Measurements from ENCODE around the gene ABCC9. TPM values are rescaled to one million over a fixed set of nuclear protein-coding genes. Genes with fewer than 3 reads are reported as not detected.

ABCC9 gene
- total RNA-seq, 1 experiment from 2014 or later = not detected

- no peak overlapping the region for H2AFZ ChIP-seq (ENCODE audit: low read length)
- H3K9ac ChIP-seq (ENCODE audit: extremely low read depth, insufficient read length, low read length) = no peak overlapping the region
- no peak for TF ChIP-seq CTCF (conservative IDR thresholded peaks at IDR 0.05)
- H3T11ph ChIP-seq (ENCODE audit: low read length) = no peak overlapping the region
- Mint-ChIP-seq H3K27ac (no peak overlapping the region), H3K4me3 (no peak overlapping the region), H3K36me3 (ENCODE audit: insufficient read depth in 1 of 3, low read depth in 3 of 3) (no peaks in the 10 kb centered on the region), H3K9me3 (no peaks in the 10 kb centered on the region), H3K27me3 (ENCODE audit: low read depth) (peaks cover 39% of the 10 kb centered on the region), H3K4me1 (peaks cover 6% of the 10 kb centered on the region in 2 experiments; a peak in 3 of 4 replicates)
- no peak overlapping the region for H2BK20ac ChIP-seq (ENCODE audit: low read depth, low read length, poor library complexity, severe bottlenecking)
- H3K4me2 ChIP-seq (ENCODE audit: insufficient read depth, insufficient read length, low read length) = no peak overlapping the region
- H4K20me1 ChIP-seq (ENCODE audit: control insufficient read depth, insufficient read depth, insufficient read length) = no peaks in the 10 kb centered on the region
- H3K27ac ChIP-seq (ENCODE audit: insufficient read length, low read depth, low read length) = no peak overlapping the region
- no peak overlapping the region for H3K18ac ChIP-seq (ENCODE audit: insufficient read length, low read depth, low read length)
- H2BK5ac ChIP-seq (ENCODE audit: insufficient read length, low read length) = no peak overlapping the region
- no peaks in the 10 kb centered on the region for H3K79me2 ChIP-seq (ENCODE audit: insufficient read depth, low read length)
- no peaks in the 10 kb centered on the region for H3K4me1 ChIP-seq (ENCODE audit: insufficient read depth, low read length)
- no peak for DNase-seq
- H2BK120ac ChIP-seq (ENCODE audit: low read depth, low read length, poor library complexity, severe bottlenecking) = no peak overlapping the region
- H3K79me1 ChIP-seq (ENCODE audit: insufficient read depth, low read depth, low read length, poor library complexity, severe bottlenecking) = no peaks in the 10 kb centered on the region
- WGBS (ENCODE audit: extremely low coverage, insufficient read length, low lambda C conversion rate) = no CpG with 5 or more reads among the region's 2 CpGs
- H3K23ac ChIP-seq (ENCODE audit: insufficient read length, low read depth, low read length) = no peak overlapping the region
- H4K5ac ChIP-seq (ENCODE audit: insufficient read length, low read depth, low read length) = no peak overlapping the region
- H3K4ac ChIP-seq (ENCODE audit: low read depth, low read length) = no peak overlapping the region
- H4K91ac ChIP-seq (ENCODE audit: insufficient read length, low read depth, low read length) = no peak overlapping the region
- no peak overlapping the region for H2BK12ac ChIP-seq (ENCODE audit: insufficient read length, low read depth, low read length)
- no peaks in the 10 kb centered on the region for H3K9me3 ChIP-seq (ENCODE audit: control insufficient read depth, low read depth, low read length)
- no peak overlapping the region for H2AK5ac ChIP-seq (ENCODE audit: insufficient read length, low read length)
- H3K14ac ChIP-seq (ENCODE audit: insufficient read depth, low read length) = no peak overlapping the region
- no peak overlapping the region for H2BK15ac ChIP-seq (ENCODE audit: low read depth, low read length)
- H3K27me3 ChIP-seq (ENCODE audit: insufficient read depth, low read length) = peaks cover 5% of the 10 kb centered on the region; the same call in 1 of the 2 replicates
- no peak overlapping the region for H3K56ac ChIP-seq (ENCODE audit: insufficient read length, low read depth, low read length)
- H3K23me2 ChIP-seq (ENCODE audit: insufficient read length, low read depth, low read length, poor library complexity, severe bottlenecking) = peaks cover 3% of the 10 kb centered on the region
- H4K8ac ChIP-seq (replicated peaks; ENCODE audit: insufficient read length, low read depth, low read length) = no peak overlapping the region
Measured at GRCh38 chr12:21769307-21769706, 171.9 kb downstream of the ABCC9 start.

All from H9 (cell line).